Stimulated activated naive CD8-positive, alpha-beta T cell treated with anti-CD3 and anti-CD28 coated beads, Interleukin-15, Interleukin-2, amounts not matched to agents 100 U/mL and 50 U/mL, for 24 hours (primary cell): ENCODE data around the gene SRD5A2.
"Not testable (repeated sequence)": the region's sequence is repeated elsewhere in the genome, so short reads cannot be mapped to it uniquely, and the experiment has no call there.

Source experiments
- ATAC-seq: fragments of 150-1000 bp; cut with Tn5 transposase; one replicate; pipeline ENCODE4 v1.10.0; 2021
- DNase-seq: peaks from one replicate; pipeline ENCODE4 v3.0.0; 2021

SRD5A2 gene

DNA sequence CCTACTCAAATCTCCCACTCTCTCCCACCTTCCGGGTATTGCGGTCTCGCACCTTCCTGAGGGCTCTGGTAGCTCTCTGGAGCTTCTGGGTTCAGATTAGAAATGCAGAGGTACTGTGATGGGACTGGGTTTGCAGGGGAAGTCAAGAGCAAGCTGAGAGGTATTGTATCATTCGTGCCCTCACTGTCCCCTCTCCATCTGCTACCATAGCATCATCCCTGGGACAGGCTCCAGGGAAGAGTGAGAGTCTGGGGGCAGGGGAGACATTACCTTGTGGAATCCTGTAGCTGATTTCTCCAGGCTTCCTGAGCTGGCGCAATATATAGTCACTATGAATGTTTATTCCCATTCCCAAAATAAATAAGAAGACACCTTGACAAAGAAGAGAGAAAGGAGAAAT is 49.6 kb downstream of the SRD5A2 start:
- DNase-seq (no peak), ATAC-seq (no peak)

DNA sequence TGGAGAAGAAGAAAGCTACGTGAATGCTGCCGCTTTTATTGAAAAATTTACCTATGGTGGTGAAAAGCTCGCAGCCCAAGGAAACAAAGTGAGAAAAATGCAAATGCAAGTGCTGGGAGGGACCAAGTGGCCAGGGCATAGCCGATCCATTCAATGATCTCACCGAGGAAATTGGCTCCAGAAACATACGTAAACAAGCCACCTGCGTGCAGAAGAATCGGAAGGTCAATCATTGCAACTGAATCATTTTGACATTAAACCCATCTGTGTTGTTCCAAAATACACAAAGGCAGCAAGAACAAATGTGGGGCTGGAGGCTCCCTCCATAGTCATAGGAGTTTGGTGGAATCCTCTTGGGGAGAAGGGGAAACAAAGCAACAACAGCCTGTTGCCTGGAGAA is 51.5 kb downstream of the SRD5A2 start:
- no peak for DNase-seq
- no peak for ATAC-seq

GRCh38 chr2:31528823-31529222 is 51.9 kb downstream of the SRD5A2 start:
- no peak for ATAC-seq

DNA sequence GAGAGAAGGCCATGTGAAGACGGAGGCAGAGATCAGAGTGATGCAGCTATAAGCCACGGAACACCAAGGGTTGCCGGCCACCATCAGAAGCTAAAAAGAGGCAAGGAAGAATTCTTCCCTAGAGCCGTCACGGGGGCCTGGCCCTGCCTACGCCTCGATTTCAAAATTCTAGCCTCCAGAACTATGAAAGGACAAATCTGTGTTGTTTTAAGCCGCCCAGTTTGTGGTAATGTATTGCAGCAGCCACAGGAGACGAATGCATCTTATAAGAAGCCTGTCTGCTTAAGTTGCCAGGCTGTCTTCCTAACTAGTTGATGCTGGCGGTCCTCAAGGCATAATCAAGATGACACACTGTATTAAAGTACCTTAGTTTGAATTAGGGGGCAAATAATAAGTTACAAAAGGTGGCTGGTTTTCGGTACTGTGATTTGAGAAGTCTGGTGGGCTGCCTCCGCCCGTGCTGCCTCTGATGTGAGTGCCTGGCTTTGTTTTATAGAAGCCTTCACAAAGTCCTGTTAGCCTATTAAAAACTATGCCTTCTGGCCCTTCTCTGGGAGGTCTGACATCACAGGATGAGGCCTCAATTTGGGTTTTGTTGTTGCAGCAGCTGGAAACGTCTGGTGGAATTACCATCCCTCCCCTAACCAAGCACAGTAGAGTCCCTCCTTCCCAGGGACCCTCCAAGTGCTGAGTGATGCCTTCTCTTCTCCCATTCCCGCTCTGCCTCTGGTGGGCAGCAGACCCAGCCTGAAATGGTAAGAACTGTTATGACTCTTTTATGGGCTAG is 53.6 kb downstream of the SRD5A2 start:
- no peak for DNase-seq
- ATAC-seq, result no peak

More at GRCh38 chr2:31528823-31529222, 51.9 kb downstream of the SRD5A2 start:
- no peak for DNase-seq

DNA sequence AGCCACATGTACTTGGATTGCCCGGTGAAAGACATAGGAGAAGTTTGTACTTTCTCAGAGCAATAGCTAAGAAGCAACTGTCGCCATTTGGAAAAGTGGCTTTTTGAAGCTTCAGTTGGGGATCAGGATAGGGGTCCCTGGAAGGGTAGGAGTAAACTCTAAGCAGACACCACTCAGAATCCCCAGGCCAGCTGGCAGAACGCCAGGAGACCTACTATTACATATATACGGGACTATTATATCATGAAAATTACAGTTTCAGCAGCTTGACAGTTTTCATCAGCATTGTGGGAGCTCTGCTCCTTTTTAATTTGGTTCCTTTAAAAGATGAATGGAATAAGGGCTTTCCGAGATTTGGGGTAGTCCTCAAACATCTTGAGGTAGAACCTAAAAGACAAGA is 54.9 kb downstream of the SRD5A2 start:
- ATAC-seq (no peak), DNase-seq (no peak)

DNA sequence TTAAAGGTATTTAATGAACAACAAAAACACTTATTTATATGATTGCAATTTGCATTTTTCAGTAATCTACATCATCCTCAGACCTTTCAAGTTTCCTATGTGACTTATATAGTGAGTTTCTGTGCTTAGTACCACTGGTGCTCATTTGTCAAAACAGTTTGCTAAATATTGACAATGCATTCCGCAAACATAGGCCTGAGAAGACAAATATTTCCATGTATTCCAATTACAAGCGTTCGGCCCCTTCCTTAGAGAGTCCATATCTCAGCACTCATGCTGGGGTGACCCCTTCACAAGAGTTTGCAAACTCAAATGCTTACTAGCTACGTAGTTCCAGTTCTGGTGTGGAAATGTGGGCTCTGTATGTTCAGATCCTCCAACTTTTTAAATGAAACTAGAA is 56.1 kb downstream of the SRD5A2 start:
- no peak for DNase-seq
- no peak for ATAC-seq

DNA sequence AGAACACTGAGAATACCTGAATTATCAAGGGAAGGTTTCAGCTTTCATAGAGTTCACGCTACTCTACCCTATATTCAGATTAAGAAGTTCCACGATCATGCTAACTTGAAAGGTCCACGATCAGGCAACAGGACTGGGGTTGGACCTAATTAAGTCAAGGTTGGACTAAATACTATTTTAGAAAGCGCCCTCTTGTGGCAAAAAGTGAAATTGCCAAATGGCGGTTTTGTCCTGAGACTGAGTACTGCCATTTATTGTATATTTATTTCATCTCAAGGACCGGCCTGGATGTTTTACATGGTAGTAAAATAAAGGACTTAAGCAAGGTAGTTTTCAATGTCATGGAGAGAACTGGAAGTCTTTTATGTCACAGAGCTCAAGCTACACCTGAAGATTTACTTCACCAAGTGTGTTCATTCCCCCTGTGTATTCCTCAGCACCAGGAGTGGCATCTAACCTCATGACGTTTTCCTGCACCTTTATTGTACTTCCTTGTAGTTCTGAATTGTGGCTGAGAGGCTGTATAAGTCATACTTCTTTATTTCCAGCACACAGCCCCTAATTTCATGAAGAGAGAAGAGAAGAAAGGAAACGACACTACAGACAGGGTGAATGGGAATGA is 56.8 kb downstream of the SRD5A2 start:
- ATAC-seq, result no peak

DNA sequence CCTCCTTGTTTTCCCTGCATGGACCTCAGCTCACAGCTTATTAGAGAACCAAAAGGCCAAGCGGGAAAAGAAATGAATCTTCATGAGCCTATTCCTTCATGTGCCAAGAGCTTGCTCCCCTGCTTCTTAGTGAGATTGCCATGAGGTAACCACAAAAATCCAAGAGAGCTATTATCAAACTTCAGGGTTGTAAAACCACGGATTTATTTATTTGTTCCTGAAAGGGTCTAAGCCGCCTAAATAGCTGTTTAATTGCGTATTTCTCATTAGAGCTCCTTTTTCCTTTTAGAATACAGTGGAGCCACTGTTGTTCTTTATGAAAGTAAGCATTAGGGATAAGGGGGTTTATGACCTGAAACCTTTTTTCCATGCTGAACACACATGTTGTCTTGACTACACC is 58.0 kb downstream of the SRD5A2 start:
- no peak for ATAC-seq
- DNase-seq, result no peak

More for the DNA sequence above, 56.8 kb downstream of the SRD5A2 start:
- DNase-seq, result peak; percentile 58

- DNase-seq, result no peak
- no peak for ATAC-seq
Measured at GRCh38 chr2:31517442-31518203, 63.1 kb downstream of the SRD5A2 start.

- DNase-seq (no peak), ATAC-seq (no peak)
Measured at GRCh38 chr2:31515586-31515985, 65.2 kb downstream of the SRD5A2 start.

GRCh38 chr2:31513553-31513952 is 67.2 kb downstream of the SRD5A2 start:
- no peak for ATAC-seq

GRCh38 chr2:31511376-31511775 is 69.4 kb downstream of the SRD5A2 start:
- DNase-seq, result no peak
- no peak for ATAC-seq

More at GRCh38 chr2:31513553-31513952, 67.2 kb downstream of the SRD5A2 start:
- DNase-seq, result no peak

DNA sequence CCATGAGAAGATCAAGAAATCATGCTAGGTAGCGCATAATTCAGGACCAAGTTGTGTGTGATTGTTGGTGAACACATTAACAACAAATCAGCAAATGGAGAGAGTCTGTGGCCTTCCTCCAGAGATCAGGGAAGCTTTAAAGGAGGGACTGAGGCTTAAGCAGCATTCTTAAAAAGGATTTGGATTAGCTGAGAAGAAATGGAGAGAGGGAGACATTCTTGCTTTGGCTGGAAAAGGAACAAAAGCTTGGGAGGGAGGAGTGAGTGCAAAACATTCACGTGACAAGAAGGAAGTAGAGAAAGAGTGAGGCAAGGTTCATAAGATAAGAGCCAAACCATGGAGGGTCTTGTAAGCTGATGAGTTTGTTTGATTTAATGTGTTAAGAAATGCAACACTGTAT is 75.6 kb downstream of the SRD5A2 start:
- ATAC-seq (no peak), DNase-seq (no peak)

GRCh38 chr2:31504311-31504710 is 76.4 kb downstream of the SRD5A2 start:
- ATAC-seq, result no peak
- DNase-seq, result no peak

DNA sequence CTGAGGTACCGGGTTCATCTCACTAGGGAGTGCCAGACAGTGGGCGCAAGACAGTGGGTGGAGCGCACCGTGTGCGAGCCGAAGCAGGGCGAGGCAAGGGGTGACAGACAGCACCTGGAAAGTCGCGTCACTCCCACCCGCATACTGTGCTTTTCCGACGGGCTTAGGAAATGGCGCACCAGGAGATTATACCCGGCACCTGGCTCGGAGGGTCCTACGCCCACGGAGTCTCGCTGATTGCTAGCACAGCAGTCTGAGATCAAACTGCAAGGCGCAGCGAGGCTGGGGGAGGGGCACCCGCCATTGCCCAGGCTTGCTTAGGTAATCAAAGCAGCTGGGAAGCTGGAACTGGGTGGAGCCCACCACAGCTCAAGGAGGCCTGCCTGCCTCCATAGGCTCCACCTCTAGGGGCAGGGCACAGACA is 84.3 kb downstream of the SRD5A2 start:
- ATAC-seq, DNase-seq: not testable (repeated sequence)

DNA sequence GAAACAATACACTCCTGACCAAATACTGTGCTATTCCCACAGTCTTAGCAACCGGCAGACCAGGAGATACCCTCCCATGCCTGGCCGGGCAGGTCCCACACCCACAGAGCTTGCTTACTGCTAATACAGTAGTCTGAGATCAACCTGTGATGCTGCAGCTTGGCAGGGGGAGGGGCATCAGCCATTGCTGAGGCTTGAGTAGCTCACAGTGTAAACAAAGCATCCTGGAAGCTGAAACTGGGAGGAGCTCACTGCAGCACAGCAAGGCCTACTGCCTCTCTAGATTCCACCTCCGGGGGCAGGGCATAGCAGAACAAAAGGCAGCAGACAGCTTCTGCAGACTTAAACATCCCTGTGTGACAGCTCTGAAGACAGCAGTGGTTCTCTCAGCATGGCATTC is 91.4 kb downstream of the SRD5A2 start:
- DNase-seq, ATAC-seq: not testable (repeated sequence)

GRCh38 chr2:31483246-31483645 is 97.5 kb downstream of the SRD5A2 start:
- no peak for ATAC-seq
- DNase-seq, result no peak

DNA sequence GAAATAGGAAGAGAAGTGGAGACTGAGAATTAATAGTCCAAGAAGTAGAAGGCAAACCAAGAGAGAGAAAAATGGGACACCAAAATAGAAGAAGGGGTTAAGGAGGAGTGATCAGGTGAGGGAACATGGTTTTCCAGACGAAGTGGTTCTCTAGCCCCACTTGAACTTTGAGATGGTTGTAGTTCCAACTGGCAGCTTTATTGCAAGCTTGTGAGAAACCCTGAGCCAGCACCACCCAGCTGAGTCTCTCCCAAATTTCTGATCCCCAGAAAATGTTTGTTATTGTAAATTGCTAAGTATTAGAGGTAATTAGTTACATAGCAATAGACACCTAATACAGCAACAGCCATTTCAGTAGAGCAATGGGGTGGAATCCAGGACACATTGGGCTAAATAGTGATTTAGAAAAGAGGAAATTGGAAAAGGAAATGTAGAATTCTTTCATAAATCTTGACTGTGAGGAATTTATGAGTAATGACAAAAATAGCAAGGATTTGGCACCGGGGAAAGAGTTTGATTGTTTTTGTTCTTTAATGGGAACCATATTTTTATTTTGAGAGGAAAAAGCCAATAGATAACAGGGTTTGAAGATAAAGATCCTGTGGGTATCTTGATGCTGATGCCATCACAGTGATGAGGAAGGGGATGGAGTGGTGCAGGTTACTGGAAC is 104.1 kb downstream of the SRD5A2 start:
- DNase-seq, result no peak
- no peak for ATAC-seq

DNA sequence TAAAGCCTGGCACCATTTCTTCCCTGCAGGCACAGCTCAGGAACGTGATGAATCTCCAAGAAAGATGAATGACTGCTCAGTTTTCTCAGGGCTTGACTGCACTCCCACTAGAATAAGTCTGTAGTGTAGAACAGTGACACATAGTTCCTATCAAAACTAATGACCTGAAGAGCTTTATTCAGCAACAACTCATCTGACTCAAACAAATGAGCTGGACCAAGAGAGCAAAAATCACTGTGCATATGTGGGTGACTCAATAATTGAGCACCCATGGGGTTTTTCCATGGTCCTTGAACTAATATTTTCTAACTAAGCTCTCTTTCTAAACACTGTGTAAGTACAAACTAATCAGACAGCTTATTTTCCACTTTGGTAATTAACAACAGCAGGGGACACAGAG is 105.0 kb downstream of the SRD5A2 start:
- DNase-seq (no peak), ATAC-seq (no peak)

GRCh38 chr2:31474296-31474695 is 106.4 kb downstream of the SRD5A2 start:
- ATAC-seq (no peak), DNase-seq (no peak)
